Mucosa of descending colon (tissue), 3 donors: ENCODE data around the gene BTG1. TPM values are rescaled to one million over a fixed set of nuclear protein-coding genes. Genes with fewer than 3 reads are reported as not detected.

Experiments used
- ATAC-seq: fragments of 200-7000 bp; cut with Tn5 transposase; one replicate; pipeline ENCODE4 v1.9.1; 2020; ENCODE audit warnings: mild to moderate bottlenecking, moderate library complexity
- DNase-seq, 3 donors: peaks; one replicate each; pipeline ENCODE4 v3.0.0-alpha.2; 2020
- H3K36me3 ChIP-seq: fragments of 200-600 bp; one replicate; pipeline ENCODE4 v1.8.0; 2021; ENCODE audit warnings: low read depth, mild to moderate bottlenecking
- H3K4me1 ChIP-seq: fragments of 200-600 bp; one replicate; pipeline ENCODE4 v1.8.0; 2021; ENCODE audit warnings: low read depth, mild to moderate bottlenecking
- H3K4me3 ChIP-seq: fragments of 200-600 bp; one replicate; pipeline ENCODE4 v1.8.0; 2021; ENCODE audit warnings: mild to moderate bottlenecking
- H3K9me3 ChIP-seq: fragments of 200-600 bp; one replicate; pipeline ENCODE4 v1.8.0; 2021; ENCODE audit warnings: mild to moderate bottlenecking
- intact Hi-C, 2 donors: fragments of 100-400 bp; cut with DNase I in 1 of 2; cut with micrococcal nuclease in 1 of 2; formaldehyde crosslinking; loops; one replicate each; pipeline versions ENCODE4 v1.11.0 to v1.11.1; 2022; cut with DNase I, micrococcal nuclease
- total RNA-seq, 3 donors: library from RNA; stranded (reverse); fragmentation: NEBNext Ultra II Directional in 2 of 3; extraction: Animal tissue kit (Norgen Biotek cat#: 25700) in 2 of 3; gene quantifications; one replicate each; pipeline versions ENCODE4 v1.2.1 to v1.2.4, GENCODE V29; 2021 to 2023
- TF ChIP-seq, protein P1 (sequence below): fragments of 200-600 bp; IDR thresholded peaks from one replicate; pipeline ENCODE4 v1.8.0; 2022; ENCODE audit warnings: antibody characterized with exemption, mild to moderate bottlenecking
- donor health status: DM: no; HTN: no; CAD: no; lungs with moderate emphysema.
- donor health status: DM: no; HTN: no; CAD: no.
- donor health status: DM: no; HTN: yes; CAD: no.

Gene BTG1
- total RNA-seq, 3 donors from 2014 or later, result 124 to 176 (median 147) TPM

GRCh38 chr12:92118826-92119536, 26.7 kb downstream of the BTG1 start:
- H3K9me3 ChIP-seq, result peaks cover 9% of the 10 kb centered on the region
- H3K4me1 ChIP-seq, result no peaks in the 10 kb centered on the region
- intact Hi-C loops, result no loop called here
- DNase-seq, result no peak
- TF ChIP-seq, protein P1, sequence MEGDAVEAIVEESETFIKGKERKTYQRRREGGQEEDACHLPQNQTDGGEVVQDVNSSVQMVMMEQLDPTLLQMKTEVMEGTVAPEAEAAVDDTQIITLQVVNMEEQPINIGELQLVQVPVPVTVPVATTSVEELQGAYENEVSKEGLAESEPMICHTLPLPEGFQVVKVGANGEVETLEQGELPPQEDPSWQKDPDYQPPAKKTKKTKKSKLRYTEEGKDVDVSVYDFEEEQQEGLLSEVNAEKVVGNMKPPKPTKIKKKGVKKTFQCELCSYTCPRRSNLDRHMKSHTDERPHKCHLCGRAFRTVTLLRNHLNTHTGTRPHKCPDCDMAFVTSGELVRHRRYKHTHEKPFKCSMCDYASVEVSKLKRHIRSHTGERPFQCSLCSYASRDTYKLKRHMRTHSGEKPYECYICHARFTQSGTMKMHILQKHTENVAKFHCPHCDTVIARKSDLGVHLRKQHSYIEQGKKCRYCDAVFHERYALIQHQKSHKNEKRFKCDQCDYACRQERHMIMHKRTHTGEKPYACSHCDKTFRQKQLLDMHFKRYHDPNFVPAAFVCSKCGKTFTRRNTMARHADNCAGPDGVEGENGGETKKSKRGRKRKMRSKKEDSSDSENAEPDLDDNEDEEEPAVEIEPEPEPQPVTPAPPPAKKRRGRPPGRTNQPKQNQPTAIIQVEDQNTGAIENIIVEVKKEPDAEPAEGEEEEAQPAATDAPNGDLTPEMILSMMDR, result no peak
- ATAC-seq, result no peak
- no peaks in the 10 kb centered on the region for H3K36me3 ChIP-seq
- H3K4me3 ChIP-seq, result no peak overlapping the region

DNA sequence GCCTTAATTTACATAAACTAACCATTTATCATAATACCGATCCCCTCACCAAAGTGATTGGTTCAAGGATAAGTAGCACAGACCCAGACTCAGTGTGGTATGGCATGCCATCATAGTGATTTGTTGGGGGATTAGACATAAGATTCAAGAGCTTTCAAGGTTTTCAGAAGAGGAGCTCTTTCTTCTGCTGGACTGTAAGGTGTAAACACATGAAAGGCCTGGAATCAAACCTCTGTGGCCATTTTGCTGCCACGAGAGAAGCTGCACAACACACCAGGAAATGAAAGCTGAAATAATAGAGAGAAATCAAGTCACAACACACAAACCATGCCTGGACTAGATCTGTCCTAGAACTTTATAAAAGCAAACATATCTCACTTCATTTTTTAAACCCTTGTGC, 30.8 kb downstream of the BTG1 start:
- no peak overlapping the region for H3K4me3 ChIP-seq
- no peaks in the 10 kb centered on the region for H3K36me3 ChIP-seq
- intact Hi-C loops, result no loop called here
- TF ChIP-seq, protein P1, result no peak
- DNase-seq (no peak), ATAC-seq (no peak)
- peaks cover 7% of the 10 kb centered on the region for H3K9me3 ChIP-seq
- H3K4me1 ChIP-seq, result no peaks in the 10 kb centered on the region

- intact Hi-C loops, result no loop called here
- Histone ChIP-seq H3K4me3 (no peak overlapping the region), H3K9me3 (no peaks in the 10 kb centered on the region), H3K4me1 (no peaks in the 10 kb centered on the region), H3K36me3 (no peaks in the 10 kb centered on the region)
- DNase-seq (no peak), ATAC-seq (no peak)
- TF ChIP-seq, protein P1, result no peak
Measured at GRCh38 chr12:92111256-92111655, 34.4 kb downstream of the BTG1 start.

GRCh38 chr12:92110083-92110640, 35.5 kb downstream of the BTG1 start:
- TF ChIP-seq, protein P1, result no peak
- no peaks in the 10 kb centered on the region for H3K9me3 ChIP-seq
- H3K4me1 ChIP-seq, result no peaks in the 10 kb centered on the region
- intact Hi-C loops, result no loop called here
- no peaks in the 10 kb centered on the region for H3K36me3 ChIP-seq
- ATAC-seq (no peak), DNase-seq (no peak)
- no peak overlapping the region for H3K4me3 ChIP-seq

GRCh38 chr12:92109613-92110012, 36.0 kb downstream of the BTG1 start:
- TF ChIP-seq, protein P1, result no peak

More at GRCh38 chr12:92109613-92110012, 36.0 kb downstream of the BTG1 start:
- H3K36me3 ChIP-seq, result no peaks in the 10 kb centered on the region
- H3K9me3 ChIP-seq, result no peaks in the 10 kb centered on the region
- intact Hi-C loops, result no loop called here
- no peak overlapping the region for H3K4me3 ChIP-seq
- DNase-seq, result no peak
- H3K4me1 ChIP-seq, result no peaks in the 10 kb centered on the region
- no peak for ATAC-seq
